ENCODE results near the gene THAP2.

DNA sequence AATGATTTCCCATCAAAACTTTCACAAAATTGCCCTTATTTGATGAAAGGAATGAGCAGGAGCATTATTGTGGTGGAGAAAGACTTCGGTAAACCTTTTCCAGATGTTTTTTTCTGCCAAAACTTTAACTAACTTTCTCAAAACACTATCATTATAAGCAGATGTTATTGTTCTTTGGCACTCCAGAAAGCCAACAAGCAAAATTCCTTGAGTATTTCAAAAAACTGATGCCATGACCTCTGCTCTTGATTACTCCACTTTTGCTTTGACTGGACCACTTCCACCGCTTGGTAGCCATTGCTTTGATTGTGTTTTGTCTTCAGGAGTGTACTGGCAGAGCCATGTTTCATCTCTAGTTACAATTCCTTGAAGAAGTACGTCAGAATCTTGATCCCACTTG is 60.9 kb downstream of the THAP2 start:
- TF ChIP-seq, protein P1, sequence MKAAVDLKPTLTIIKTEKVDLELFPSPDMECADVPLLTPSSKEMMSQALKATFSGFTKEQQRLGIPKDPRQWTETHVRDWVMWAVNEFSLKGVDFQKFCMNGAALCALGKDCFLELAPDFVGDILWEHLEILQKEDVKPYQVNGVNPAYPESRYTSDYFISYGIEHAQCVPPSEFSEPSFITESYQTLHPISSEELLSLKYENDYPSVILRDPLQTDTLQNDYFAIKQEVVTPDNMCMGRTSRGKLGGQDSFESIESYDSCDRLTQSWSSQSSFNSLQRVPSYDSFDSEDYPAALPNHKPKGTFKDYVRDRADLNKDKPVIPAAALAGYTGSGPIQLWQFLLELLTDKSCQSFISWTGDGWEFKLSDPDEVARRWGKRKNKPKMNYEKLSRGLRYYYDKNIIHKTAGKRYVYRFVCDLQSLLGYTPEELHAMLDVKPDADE (IDR thresholded peaks at IDR 0.05): no peak
- TF ChIP-seq POLR2AphosphoS5 (IDR thresholded peaks at IDR 0.05; ENCODE audit: low read depth): no peak

Data from GM23338 (cell line).